Activated CD8-positive, alpha-beta memory T cell treated with anti-CD3 and anti-CD28 coated beads for 36 hours (primary cell): ENCODE results near the gene GNLY. TPM values are rescaled to one million over a fixed set of nuclear protein-coding genes. Genes with fewer than 3 reads are reported as not detected.

Experiments used
- CTCF ChIA-PET: fragments of 350-600 bp; sonication (Branson Sonifier 250); formaldehyde crosslinking; loops from one replicate; lab custom pipeline; 2021; ENCODE audit warnings: antibody characterized with exemption; lab: Charles Lee
- POLR2A ChIA-PET: fragments of 350-600 bp; sonication (Branson Sonifier 250); formaldehyde crosslinking; loops from one replicate; lab custom pipeline; 2021; ENCODE audit warnings: antibody characterized with exemption; lab: Charles Lee
- total RNA-seq, 2 experiments: library from RNA; stranded (reverse); gene quantifications; one replicate each; pipeline ENCODE4 v1.2.3, GENCODE V29; 2021

GNLY gene
- total RNA-seq, 2 experiments from 2014 or later = 18.6 to 22.1 TPM

DNA sequence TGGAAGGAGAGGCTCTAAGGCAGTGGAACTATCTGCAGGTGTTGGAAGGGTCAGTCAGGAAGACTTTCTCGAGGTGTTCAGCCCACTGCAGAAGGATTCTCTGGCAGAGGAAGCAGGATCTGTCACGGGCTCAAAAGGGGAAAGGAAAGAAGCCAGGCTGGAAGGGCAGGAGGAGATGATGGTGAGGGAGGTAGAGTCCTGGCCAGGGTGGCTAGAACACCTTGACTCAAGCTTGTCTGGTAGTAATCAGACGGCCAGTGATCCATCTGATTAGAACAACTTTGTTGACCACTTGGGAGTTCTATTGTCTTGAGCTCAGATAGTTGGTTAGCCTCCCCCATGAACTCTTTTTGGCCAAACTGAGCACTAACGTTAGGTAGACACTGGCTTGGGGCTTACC, 49.9 kb downstream of the GNLY start:
- ChIA-PET CTCF (interaction anchor here (0.6 to 2.0 kb wide), 2 partner anchors 70 to 84 kb away, joined by 4 to 5 read pairs; no protein-coding TSS in a partner anchor), POLR2A (no interaction called here)

DNA sequence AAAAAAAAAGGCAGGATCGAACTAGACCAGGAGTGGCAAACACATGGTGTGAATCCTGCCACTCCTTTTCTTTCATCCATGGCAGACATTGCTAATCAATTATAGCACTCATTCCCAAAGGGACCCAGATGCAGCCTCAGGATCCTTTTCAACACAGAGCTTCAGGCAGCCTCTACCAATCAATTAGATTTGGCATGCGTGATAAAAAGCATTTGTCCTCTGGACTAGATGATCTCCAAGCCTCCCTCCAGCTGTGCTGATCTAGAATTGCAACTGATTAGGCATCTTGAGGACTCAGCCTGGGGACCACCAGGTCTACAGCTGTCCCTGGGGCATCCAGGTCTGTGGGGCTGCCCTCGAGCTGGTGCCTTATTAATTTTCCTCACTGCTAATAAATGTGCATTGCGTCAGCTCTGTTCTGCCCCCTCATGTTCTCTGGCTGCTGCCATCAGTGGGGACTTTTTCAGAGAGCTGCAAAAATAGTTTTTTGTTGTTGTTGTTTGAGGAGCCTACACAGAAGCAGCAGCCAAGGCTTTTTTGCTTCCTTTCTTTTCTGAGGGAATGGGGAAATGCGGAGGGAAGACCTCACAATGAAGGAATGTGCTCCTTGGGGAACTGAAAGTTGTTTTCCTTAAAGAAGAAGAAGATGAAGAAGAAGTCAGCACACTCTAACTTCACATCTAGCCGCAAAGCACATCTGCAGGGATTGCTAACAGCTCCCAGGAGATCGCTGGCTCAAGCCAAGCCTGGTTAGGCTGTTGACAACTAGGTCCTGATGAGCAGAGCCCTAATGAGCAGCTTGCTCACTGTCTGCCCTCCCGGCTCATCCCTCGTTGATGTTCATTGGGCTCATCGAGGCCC, 50.8 kb downstream of the GNLY start:
- POLR2A ChIA-PET = no interaction called here
- CTCF ChIA-PET = interaction anchor here (0.9 to 2.0 kb wide), 3 partner anchors 9 to 69 kb away, joined by 3 to 5 read pairs (median 4); no protein-coding TSS in a partner anchor

DNA sequence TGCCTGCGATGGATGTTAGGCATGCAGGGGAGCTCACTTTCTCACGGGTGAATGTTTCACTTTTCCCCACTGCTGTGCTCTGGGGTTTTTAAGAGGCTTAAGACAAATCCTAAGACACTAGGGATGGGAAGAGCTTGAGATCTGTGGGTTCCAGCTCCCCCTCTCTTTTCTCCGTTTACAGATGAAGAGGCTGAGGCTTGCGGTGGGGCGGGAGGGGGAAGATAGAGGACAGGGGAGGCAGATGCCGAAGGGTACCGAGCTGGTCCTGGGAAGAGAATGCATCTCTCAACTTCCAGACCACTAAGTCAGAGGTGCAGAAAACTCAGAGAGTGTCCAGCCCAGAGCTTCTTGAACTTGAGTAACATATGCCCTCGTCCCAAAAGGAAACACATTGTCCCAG, 51.5 kb downstream of the GNLY start:
- CTCF ChIA-PET = interaction anchor here (1.4 to 2.0 kb wide), 2 partner anchors 16 to 69 kb away, joined by 3 to 5 read pairs; no protein-coding TSS in a partner anchor
- POLR2A ChIA-PET = no interaction called here

DNA sequence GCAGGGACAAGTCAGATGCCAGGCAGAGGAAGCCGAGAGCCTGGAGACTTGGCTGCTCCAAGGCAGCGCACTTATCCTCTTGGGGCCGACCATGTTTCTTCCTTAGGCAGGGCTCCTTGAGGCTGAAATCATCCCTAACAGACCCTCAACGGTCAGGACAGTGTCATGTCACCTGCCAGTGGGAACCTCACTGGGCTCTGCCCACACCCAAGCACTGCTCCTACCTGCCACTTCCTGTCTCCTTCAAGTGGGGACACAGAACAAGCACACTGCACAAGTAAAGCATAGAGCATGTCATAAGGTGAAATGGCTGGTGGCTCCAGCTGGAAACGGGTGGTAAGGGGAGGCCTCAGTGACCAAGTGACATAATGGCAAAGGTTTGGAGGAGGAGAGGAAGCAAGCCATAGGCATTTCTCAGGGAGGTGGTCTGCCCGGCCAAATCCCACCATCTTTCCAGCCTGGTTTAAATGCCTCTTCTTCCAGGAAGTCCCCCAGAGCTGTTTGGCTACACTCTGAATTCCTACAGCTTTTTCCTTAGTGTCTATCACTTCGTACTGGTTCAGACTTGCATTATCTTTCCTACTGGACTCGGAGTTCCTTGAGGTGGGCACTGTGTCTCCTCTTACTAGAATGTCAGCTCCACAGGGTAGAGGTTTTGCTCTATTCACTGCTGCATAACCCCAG, 52.3 kb downstream of the GNLY start:
- CTCF ChIA-PET = interaction anchor here (0.5 kb wide), 1 partner anchor 91 kb away, joined by 3 read pairs; no protein-coding TSS in a partner anchor
- POLR2A ChIA-PET = no interaction called here

- CTCF ChIA-PET = interaction anchor here (1.5 to 6.8 kb wide), 2 partner anchors 18 to 66 kb away, joined by 4 to 46 read pairs; no protein-coding TSS in a partner anchor
- POLR2A ChIA-PET = interaction anchor here (0.7 kb wide), 1 partner anchor 94 kb away, joined by 4 read pairs; no protein-coding TSS in a partner anchor
These were observed 53.3 kb downstream of the GNLY start for GRCh38 chr2:85747441-85747840.

DNA sequence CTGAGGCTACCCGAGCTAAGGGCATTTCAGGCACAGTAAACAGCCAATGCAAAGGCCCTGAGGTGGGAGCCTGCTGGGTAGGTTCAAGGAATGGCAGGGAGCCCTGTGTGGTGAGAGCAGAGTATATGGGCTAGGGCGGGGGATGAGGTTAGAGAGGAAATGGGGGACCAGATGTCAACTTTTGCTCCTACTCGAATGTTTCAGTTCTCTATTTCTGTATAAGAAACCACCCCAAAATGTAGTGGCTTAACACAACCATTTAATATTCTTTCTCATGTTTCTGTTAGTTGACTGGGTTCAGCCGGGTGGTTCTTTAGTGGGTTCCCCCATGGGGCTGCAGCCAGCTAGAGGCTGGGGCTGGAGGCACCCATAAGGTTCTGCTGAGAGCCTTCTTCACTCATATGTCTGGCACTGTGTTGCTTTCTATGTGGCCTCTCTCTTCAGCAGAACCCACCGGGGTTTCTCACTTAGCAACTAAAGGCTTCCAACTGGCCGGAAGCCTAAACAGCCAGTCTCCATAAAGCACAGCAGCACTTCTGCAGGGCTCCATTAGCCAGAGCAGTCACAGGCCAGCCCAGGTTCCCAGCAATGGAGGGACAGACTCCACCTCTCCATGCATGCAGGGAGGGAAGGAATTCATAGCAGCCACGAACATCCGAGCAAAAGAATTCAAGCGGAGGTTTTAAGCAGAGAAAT, 54.0 kb downstream of the GNLY start:
- ChIA-PET CTCF (interaction anchor here (1.5 to 6.8 kb wide), 2 partner anchors 19 to 65 kb away, joined by 4 to 46 read pairs; no protein-coding TSS in a partner anchor), POLR2A (no interaction called here)

Other genes starting within 250 kb of the GNLY start
- 100 to 1,000 TPM; 396 to 417 TPM for gene MAT2A, start 155.2 kb upstream of the GNLY start, total RNA-seq
- 10 to 100 TPM; 23.2 to 24.1 TPM for gene GGCX, start 132.9 kb upstream of the GNLY start, total RNA-seq
- 10 to 100 TPM; 86.8 to 96.8 TPM for gene VAMP8, start 116.8 kb upstream of the GNLY start, total RNA-seq
- gene VAMP5, start 109.9 kb upstream of the GNLY start, total RNA-seq = 10 to 100 TPM; 24.4 to 25.7 TPM
- gene RNF181, start 98.6 kb upstream of the GNLY start, total RNA-seq = 100 to 1,000 TPM in 1 of 2 experiments, 10 to 100 TPM in 1; 98.9 to 104 TPM
- gene TMEM150A, start 91.7 kb upstream of the GNLY start, total RNA-seq = 1 to 10 TPM; 3.9 to 4.4 TPM
- gene C2orf68, start 82.3 kb upstream of the GNLY start, total RNA-seq = 10 to 100 TPM; 23.7 to 27.0 TPM
- gene USP39, start 78.2 kb upstream of the GNLY start, total RNA-seq = 100 to 1,000 TPM; 105 to 110 TPM
- gene SFTPB, start 26.2 kb upstream of the GNLY start, total RNA-seq = not detected
- gene ATOH8, start 59.6 kb downstream of the GNLY start, total RNA-seq = not detected
- gene ST3GAL5, start 194.6 kb downstream of the GNLY start, total RNA-seq = 10 to 100 TPM; 11.5 to 11.6 TPM